T-helper 2 cell (primary cell): ENCODE data around the gene LRRC14B.

Experiments
- DNase-seq, 5 experiments: peaks; one replicate each; pipeline versions ENCODE4 v3.0.0 to v3.0.0-alpha.2; 2012 to 2022
- total RNA-seq, 2 donors: gene quantifications; one replicate each; lab custom pipeline; 2026; lab: John Stamatoyannopoulos, UW

LRRC14B gene
- total RNA-seq, result 0 reads per million in 2 donors

DNA sequence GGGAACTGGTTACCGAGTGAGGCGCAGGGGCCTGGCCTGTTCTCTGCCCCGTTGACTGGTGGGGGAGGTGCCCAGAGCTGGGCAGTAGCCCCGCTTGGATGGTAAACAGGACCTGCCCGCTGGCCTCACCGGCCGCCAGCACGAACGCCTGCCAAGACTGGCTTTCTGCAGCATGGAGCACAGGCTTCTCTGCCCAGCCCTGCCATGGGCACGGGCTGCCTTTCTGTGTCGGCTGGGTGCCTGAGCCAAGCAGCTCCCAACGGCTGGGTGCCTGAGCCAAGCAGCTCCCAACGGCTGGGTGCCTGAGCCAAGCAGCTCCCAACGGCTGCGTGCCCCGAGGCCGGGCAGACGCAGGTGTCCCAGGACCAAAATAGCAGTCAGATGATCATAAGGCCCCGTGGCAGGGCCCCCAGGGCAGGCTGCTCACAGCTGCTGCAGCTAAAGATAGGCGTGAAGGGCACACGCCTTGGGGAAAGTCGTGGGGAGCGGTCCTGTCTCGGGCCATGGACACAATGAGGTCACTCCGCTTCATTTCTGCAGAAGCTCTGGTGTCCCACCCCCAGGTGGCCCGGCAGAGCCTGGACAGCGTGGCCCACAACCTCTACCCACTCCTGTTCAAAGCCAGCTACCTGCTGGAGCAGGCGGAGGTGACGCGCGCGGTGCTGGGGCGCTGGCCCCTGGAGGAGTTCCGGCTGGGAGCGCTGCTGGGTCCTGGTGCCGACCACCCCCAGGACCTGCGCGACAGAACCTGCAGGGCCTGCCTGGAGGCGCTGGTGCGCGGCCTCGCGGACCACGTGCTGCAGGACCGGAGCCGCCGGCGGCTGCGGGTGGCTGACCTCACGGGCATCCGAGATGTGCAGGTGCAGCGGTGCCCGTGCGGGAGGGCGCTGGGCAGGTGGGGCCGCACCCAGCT, at the start of gene LRRC14B:
TSS of gene LRRC14B (plus strand) at position 460 of the 913 bp plus-strand sequence. CDS start at position 504, 44 bp downstream.
- no peak for DNase-seq

- DNase-seq, result no peak
Measured at GRCh38 chr5:141761-142160, 49.5 kb upstream of the LRRC14B start.

DNA sequence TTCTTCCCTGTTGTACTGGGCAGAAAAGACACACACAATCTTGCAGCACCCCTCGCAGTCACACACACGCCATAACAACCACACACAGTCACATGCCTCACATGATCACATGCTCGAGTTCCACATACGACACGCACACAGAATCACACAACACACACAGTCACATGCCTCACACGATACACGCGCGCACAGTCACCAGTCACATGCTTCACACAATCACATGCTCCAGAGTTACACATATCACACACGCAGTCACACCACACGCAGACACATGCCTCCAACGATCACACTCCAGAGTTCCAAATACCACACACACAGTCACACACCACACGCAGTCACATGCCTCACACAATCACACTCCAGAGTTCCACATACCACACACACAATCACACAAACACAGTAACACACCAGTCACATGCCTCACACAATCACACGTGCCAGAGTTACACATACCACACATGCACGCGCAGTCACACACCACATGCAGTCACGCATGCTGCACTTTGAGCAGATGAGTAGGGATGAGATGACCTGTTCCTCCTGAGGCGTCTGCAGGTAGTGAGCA, 49.0 kb upstream of the LRRC14B start:
- no peak for DNase-seq

DNA sequence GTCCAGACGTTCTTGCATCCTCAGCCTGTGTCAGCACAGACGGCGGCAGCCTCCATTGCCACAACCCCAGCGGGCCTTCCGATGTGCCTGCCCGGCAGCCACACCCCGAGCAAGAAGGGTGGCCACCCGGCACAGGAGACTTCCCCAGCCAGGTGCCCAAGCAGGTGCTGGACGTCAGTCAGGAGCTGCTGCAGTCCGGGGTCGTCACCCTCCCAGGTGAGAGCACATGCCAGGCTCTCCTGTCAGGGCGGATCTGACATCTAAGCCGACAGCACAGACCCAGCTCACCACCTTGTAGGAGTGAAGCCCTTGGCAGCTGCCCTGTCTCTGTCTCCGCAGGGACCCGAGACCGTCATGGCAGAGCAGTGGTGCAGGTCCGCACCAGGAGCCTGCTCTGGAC, 48.3 kb upstream of the LRRC14B start:
- DNase-seq, result no peak

DNA sequence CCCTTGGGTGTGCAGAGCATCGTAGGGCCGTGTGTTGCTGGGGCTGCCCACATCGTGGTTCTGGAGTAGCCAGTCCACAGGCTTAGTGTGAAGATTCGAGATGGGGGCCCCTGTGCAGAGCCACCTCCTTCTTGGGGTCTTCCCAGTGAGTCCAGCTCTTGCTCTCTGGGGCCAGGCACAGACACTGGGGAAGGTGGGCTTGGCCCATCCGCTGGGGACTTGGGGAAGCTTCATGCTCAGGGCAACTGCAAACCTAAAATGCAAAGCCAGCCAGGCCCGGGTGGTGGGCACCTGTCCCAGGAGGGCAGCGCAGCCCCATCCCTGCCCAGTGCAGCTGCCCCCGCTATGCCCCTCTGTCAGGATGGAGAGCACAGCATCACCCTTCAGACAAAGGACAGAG, 46.4 kb upstream of the LRRC14B start:
- no peak for DNase-seq

- DNase-seq, result no peak
Measured at GRCh38 chr5:145585-146323, 45.5 kb upstream of the LRRC14B start.

DNA sequence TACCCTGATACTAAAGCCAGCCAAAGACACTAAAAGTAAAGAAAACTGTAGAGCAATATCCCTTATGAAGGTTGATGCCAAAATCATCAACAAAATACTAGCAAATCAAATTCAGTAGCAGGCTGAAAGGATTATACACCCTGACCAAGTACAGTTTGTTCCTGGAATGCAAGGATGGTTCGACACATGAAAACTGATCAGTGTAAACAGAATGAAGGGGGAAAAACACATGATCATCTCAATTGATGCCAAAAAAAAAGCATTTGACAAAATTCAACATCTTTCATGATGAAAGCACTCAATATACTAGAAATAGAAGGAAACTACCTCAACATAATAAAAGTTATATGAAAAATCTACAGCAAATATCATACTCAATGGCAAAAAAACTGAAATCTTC, 43.5 kb upstream of the LRRC14B start:
- no peak for DNase-seq

- DNase-seq, result no peak
Measured at GRCh38 chr5:149745-150485, 41.4 kb upstream of the LRRC14B start.

GRCh38 chr5:150746-151145, 40.5 kb upstream of the LRRC14B start:
- no peak for DNase-seq

- no peak for DNase-seq
Measured at GRCh38 chr5:152077-152476, 39.2 kb upstream of the LRRC14B start.

- no peak for DNase-seq
Measured at GRCh38 chr5:153256-153655, 38.0 kb upstream of the LRRC14B start.

DNA sequence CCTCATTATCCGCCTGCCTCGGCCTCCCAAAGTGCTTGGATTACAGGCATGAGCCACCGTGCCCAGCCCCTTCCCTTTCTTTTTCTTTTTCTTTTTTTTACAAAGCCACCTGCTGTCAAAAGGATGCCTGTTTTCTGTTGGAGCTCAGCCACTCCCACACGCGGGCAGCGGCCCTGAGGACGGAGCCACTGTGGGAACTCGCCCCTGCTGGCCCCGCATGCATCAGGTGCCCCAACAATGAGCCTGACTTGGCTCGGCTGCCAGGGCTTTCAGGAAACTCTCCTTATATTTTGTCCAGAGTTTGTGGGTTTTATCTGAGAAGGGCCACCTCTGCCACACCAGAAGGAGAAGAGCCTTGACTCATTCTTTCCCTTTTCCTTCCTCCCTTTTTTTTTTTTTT, 37.1 kb upstream of the LRRC14B start:
- no peak for DNase-seq

GRCh38 chr5:154826-155225, 36.5 kb upstream of the LRRC14B start:
- DNase-seq, result no peak

GRCh38 chr5:155651-156410, 35.5 kb upstream of the LRRC14B start:
- no peak for DNase-seq

GRCh38 chr5:156411-157072, 34.8 kb upstream of the LRRC14B start:
- no peak for DNase-seq

DNA sequence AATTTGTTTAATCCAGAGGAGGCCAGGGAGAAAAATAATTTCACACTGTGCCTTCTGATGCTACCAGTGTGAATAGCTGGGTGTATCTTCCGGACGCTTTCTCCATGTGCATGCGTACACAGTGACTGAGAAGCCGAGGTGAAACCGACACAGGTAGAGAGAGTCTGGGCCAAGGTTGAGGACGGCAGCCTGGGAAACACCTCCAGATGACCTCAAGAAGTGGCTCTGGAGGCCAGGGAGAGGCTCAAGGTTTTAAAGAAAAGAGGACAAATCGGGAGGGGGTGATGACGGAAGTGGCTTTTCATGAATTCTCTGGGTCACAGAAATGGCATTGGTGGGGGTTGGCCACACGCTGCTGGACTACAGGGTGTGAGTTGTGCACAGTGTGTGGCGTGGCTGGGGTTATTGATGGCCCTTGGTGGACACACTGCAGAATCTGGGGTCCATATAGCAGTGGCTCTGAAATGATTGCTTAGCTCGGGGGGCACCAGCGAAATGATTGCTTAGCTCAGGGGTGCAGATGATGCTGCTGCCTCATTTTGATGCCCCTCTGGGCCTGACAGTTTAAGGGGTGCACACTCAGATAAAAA, 34.1 kb upstream of the LRRC14B start:
- no peak for DNase-seq

DNA sequence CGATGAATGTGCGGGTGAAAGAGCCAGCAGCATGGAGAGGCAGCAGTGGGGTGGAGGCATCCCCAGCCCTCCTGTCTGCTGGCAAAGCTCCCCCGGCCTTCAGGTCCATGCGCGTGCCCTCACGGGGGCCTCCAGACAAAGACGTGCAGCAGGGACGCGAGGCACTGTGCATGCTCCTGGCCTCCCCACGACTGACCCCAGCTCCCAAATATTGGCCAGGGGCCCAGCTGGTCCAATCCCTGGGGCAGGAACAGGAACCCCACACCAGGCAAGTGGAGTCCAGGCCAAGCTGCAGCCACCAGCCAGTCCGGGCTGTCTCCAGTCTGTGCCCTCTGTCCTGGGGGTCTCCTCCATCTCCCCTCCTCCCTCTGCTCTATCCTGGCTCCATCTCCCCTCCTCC, 33.5 kb upstream of the LRRC14B start:
- no peak for DNase-seq

DNA sequence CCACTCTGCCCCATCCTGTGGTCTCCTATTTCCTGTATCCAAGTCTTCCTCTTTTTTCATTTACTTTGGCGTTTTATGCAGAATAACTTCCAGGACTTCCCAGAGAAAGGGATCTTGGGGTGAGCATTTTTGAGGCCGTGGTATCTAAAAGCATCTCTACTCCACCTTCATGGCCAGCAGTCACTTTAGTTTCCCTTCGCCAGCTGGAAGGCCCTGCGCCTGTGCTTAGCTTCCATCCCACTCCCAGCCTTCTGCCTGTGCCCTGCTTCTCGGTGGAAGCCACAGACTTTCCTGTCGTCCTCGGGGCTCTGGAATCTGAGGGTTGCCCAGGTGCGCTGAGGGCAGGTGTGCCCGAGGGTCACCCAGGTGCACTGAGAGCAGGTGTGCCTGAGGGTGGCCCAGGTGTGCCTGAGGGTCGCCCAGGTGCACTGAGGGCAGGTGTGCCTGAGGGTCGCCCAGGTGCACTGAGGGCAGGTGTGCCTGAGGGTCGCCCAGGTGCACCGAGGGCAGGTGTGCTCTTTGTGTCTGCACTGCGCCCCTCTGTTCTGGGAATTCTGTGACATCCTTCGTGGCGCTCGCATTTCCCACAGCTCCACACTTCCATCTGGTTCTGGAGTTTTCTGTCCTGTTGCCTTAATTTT, 32.4 kb upstream of the LRRC14B start:
- DNase-seq, result no peak

GRCh38 chr5:159448-160172, 31.7 kb upstream of the LRRC14B start:
- no peak for DNase-seq

GRCh38 chr5:160173-160510, 31.2 kb upstream of the LRRC14B start:
- DNase-seq, result no peak
